Right renal cortex interstitium (tissue), 3 donors: Measurements from ENCODE around the gene FBLL1. TPM values are rescaled to one million over a fixed set of nuclear protein-coding genes. Genes with fewer than 3 reads are reported as not detected.
"Not testable (repeated sequence)": the region's sequence is repeated elsewhere in the genome, so short reads cannot be mapped to it uniquely, and the experiment has no call there.

ENCODE experiments used
- DNase-seq, 3 donors: peaks; one replicate each; pipeline ENCODE4 v3.0.0-alpha.2; 2013; ENCODE audit warnings: low read depth in 3 of 3, low spot score in 2 of 3
- polyA plus RNA-seq, 3 donors: library from polyadenylated mRNA; unstranded; fragments of 120-200 nt; gene quantifications; one replicate each; pipeline ENCODE4 v1.2.1, GENCODE V29; 2013; ENCODE audit not compliant: insufficient read length in 3 of 3

FBLL1 gene
- polyA plus RNA-seq: under 1 TPM; 0.29 to 0.81 (median 0.65) TPM

DNA sequence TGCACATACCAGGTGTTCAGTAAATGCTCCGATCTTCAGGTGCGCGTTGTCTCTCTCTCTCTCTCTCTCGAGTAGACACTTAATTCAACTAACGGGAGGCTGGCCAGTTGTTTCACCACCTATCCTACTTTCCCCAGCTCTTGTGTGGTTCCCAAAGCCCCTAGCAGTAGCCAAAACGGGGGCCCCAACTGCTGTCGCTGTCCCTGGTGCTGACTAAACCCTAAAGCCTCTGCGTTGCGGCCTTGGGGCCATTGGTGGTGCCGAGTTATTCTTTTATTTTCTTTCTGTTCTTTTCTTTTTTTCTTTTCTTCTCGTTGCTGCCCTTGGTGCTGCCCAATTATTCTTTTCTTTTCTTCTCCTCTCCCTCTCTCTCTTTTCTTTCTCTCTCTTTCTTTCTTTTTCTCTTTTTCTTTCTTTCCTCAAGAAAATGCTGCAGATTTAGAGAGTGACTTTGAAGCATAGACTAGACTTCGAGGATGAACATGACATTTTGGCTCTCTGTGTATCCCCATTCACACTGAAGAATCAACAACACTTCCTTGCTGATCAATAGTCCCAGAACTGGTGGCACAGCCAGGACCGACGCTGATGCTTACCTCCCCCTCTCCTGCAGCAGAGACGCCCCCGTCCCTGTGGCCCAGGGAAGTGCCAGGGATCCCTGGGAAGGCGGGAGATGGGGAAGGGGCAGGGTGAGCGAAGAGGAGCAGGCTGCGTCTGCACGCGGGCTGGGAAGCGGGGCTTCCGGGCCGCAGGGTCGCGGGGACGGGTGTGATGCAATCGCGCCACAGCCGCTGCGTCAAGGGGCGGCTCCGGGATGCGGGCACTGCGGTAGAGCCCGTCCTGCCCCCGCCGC, at the start of gene FBLL1:
FBLL1 (plus strand) TSS at position 785 of the 853 bp plus-strand sequence. CDS start 200 bp downstream, outside the sequence.
- DNase-seq: peak in 2 of 3 donors; percentile 45 to 54

DNA sequence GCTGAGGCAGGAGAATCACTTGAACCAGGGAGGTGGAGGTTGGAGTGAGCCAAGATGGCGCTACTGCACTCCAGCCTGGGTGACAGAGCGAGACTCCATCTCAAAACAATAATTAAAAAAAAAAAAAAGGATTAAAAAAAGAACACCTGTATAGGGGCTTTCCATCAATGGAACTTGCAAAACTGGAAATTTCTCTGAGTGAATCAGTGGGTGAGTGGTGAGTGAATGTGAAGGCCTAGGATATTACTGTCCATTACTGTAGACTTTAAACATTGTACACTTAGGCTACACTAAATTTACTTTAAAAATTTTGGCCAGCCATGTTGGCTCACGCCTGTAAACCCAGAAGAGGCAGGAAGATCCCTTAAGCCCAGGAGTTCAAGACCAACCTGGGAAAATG, 48.5 kb upstream of the FBLL1 start:
- DNase-seq: no peak

DNA sequence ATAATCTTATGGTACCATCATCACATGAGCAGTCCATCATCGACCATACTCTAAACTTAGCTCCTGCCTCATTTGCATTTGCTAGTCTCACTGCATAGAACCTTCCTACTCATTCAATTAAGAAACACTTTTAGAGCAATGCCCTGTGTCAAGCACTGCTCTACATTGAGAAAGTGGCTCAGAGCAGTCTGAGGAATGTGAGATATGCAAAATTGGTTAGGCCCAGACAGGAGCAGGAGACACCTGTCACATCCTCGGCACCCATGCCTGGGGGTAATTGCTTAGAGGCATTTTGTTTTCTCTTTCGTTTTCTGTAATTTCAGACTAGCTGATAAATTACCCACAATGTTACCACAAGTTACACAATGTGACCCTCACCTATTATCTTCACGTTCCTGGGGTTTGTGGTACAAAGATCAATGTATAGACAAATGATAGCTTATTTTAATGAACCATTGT, 47.7 kb upstream of the FBLL1 start:
- DNase-seq: no peak

DNA sequence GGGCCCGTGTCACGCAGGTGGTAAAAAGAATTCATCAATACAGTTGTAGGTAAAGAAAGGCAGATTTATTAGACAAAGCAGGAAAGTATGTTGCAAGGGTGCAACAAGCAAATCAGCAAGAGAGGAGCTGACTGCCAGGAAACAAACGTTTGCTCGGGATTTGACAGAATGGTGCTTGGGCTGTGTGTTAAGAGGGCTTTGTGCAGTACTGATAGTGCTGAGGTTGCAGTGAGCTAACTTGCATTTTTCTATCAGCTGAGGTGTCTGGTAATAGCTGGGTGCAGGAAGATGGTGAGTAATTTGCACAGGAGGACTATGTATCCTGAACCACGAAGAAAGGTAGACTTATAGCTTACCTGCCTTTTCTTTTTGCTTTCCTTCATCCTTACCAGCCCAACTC, 46.7 kb upstream of the FBLL1 start:
- no peak for DNase-seq

DNA sequence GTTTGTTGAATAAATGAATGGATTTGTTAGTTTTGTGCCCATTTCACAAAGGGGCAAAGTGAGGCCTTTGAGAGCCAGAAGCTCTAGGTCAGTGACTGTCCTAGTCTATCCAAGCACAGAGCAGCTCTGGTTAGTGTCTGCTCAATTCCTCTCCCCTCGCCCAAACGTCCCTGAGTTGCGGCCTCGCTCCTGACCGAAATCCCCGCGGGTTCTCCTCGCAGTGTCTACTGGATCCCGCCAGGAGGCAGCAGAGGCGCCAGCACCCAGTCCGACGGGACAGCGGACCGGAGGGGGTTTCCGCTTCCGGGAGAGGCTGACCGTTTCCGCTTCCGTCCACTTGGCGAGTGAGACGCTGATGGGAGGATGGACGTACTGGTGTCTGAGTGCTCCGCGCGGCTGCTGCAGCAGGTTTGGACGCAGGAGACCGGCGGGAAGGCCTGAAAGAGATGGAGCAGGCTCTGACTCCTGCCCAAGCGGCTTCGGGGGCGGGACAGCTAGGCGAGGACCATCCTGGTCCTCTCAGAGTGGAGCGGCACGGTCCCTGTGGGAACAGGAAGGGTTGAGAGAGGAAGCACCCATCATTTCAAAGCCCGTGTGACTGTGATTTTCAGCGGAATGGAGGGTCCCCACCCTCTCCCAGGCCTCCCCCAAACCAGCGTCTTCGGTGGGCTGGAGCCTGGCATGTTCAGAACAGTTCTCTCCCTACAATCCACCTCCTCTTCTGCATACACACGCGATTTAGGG, 42.8 kb upstream of the FBLL1 start, which contains the start of gene RARS1:
RARS1 (plus strand) TSS at position 336 of the 744 bp plus-strand sequence; CDS start at position 364, 28 bp downstream.
- DNase-seq: peak; percentile 78 to 92 (median 80)

DNA sequence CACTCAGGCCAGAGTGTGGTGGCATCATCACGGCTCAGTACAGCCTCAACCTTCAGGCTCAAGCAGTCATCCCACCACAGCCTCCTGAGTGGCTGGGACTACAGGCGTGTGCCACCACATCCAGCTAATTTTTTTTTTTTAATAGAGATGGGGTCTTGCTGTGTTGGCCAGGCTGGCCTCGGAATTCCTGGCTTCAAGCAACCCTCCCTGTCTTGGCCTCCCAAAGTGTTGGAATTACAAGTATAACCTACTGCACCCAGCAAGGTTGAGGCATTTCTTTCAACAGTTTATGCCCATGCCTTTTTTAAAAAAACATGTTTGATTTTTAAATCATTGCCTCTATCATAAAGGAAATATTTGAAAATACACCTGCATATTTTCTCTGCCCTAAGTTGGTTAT, 40.0 kb upstream of the FBLL1 start:
- DNase-seq: no peak

DNA sequence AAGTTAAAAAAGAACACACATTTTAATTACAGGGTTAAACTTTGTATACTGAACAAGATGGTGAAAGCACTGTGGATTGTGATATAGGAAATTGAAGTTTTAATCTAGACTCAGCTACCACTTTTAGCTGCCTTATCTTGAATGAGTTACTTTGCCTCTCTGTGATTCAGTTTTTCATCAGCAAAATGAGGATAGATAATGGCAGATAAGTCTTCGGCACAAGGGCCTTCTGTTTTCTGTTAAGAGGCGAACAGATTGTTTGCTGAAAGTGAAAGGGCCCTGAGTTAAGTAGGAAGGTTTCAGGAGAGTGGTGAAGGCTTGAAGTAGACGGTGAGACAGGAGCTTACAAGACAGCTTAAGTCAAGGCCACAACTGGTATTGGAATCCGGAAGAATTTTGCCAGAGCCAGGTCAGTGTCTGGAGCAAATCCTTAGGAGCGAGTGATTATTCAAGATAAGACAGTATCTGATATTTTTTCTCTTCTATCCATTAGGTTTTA, 35.0 kb upstream of the FBLL1 start:
- DNase-seq: no peak

DNA sequence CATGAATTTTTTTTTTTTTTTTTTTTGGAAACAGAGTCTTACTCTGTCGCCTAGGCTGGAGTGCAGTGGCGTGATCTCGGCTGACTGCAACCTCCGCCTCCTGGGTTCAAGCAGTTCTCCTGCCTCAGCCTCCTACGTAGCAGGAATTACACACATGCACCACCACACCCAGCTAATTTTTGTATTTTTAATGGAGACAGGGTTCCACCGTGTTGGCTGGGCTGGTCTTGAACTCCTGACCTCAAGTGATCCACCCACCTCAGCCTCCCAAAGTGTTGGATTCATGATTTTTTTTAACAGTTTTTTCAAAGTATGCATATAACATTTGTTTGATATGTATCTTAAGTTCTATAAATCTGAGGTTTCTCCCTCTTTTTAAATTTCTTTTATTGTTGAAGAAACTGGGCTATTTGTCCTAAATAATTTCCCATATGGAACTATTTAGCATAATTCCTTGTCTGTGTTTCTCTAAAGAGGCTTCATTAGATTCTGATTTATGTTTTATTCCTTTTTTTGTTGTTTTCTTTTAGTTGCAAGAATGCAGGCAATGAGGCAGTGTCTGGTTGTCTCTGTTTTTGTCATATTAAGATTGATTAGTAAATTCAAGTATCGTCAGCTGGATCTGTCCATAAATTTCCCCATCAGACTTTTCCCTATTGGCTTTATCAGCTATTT, 26.4 kb upstream of the FBLL1 start:
- no peak for DNase-seq

DNA sequence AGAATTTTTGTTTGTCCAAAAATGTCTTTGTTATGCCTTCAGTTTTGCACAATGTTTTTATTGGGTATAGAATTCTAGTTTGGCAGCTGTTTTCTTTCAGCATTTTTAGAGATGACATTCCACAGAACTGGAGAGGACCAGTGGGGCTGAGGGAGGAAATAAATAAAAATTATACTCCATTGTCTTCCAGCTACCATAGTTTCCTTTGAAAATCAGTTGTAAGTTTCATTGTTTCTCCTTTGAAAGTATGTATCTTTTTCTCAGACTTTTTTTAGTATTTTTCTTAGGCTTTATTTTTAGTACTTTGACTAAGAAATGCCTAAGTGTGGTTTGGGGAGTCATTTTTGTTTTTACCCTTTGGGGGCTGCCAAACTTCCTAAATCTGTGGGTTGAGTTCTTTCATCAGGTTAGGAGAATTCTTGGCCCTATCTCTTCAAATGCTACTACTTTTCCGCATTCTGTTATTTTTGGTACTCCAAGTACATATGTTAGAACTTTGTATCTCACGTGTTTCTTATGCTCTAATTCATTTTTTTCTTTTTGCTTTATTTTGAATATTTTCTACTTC, 15.2 kb upstream of the FBLL1 start:
- DNase-seq: no peak

DNA sequence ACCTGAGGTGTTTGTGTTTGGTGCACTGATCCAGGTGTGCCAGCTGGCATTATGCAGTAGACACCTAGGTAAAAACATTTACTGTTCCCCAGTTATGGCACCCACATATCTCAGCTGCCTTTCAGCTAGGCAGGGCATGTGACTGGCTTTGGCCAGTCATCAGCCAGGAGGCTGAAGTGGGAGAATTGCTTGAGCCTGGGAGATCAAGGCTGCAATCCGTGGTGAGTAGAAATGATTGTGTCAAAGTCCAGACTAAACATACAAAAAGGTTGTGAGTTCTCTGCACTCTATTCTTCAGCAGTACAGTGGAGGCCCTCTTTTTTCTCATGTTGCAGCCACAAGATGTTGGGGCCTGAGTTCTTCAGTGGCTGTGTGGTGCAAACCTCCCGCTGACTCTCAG, 3.2 kb upstream of the FBLL1 start:
- no peak for DNase-seq

DNA sequence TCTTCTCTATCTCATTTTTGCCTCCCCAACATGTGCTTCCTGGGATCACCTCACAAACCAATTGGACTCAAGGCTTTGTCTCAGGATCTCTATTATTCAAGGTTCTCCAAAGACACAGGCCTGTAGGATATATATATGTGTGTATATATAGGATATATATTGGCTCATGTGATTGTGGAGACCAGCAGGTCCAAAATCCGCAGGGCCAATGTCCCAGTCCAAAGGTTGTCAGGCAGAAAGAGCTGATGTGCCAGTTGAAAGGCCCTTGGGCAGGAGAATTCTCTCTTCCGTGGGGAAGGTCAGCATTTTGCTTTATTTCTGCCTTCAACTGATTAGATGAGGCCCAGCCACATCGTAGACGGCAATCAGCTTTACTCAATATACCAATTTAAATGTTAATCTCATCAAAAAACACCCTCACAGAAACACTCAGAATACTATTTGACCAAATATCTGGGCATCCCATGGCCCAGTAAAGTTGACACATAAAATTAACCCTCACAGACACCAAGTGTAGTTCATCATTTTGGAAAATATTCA, 1.3 kb upstream of the FBLL1 start:
- no peak for DNase-seq

DNA sequence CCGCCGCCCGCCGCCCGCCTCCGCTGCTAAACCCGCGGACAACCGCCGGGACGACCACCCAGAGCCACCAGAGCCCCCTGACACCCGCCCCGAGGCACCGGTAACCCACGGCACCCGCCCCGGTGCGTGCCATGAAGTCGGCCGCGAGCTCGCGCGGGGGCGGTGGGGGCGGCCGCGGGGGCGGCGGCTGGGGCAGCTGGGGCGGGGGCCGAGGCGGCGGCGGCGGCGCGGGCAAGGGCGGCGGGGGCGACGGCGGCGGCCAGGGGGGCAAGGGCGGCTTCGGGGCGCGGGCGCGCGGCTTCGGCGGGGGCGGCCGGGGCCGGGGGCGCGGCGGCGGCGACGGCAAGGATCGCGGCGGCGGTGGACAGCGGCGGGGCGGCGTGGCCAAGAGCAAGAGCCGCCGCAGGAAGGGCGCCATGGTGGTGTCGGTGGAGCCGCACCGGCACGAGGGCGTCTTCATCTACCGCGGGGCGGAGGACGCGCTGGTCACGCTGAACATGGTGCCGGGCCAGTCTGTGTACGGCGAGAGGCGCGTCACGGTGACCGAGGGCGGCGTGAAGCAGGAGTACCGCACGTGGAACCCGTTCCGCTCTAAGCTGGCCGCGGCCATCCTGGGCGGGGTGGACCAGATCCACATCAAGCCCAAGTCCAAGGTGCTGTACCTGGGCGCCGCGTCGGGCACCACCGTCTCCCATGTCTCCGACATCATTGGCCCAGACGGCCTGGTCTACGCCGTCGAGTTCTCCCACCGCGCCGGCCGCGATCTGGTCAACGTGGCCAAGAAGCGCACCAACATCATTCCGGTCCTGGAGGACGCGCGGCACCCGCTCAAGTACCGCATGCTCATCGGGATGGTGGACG, 499 bp downstream of the FBLL1 start:
- DNase-seq: no peak

DNA sequence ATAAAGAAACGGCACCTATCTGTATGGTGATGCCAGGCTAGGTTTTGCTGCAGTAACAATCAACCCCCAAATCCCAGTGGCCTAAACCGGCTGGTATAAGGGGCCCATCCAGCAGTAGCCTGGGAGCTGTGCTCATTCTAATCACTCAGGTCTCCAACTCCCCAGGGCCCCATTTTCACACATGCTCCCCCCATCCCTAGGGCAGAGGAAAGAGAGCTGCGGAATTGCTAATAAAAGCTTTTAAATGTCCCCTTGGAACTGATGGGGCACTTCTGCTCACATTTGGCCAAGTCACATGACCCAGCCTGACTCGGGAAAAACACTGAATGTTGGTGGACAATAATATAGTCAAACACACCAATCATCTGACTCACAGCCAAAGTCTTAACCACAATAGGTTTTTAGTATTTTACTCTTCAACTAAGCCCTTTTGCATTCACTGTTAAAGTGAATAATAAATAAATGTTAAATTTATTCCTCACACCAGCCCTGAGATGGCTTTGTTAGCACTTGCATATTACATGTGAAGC, 1.6 kb downstream of the FBLL1 start:
- DNase-seq: no peak

DNA sequence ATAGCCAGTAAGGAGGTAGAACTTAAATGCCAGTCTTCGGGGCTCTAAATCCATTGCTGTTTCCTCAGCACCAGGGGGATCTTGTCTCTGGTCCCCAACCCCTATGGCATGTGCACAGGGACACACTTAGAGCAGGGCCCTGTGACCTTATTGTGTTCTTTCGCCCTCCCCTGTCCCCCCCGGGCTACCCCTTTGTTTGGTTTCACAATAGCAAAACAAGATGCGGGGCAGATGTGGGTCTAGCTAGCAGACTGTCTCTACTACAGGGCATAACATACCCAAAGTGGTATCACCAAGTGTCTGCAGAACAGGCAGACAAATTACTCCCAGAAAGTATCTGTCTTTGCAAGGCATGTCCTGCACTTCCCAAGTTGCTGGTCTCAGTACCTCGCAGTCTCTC, 2.1 kb downstream of the FBLL1 start:
- DNase-seq: no peak

DNA sequence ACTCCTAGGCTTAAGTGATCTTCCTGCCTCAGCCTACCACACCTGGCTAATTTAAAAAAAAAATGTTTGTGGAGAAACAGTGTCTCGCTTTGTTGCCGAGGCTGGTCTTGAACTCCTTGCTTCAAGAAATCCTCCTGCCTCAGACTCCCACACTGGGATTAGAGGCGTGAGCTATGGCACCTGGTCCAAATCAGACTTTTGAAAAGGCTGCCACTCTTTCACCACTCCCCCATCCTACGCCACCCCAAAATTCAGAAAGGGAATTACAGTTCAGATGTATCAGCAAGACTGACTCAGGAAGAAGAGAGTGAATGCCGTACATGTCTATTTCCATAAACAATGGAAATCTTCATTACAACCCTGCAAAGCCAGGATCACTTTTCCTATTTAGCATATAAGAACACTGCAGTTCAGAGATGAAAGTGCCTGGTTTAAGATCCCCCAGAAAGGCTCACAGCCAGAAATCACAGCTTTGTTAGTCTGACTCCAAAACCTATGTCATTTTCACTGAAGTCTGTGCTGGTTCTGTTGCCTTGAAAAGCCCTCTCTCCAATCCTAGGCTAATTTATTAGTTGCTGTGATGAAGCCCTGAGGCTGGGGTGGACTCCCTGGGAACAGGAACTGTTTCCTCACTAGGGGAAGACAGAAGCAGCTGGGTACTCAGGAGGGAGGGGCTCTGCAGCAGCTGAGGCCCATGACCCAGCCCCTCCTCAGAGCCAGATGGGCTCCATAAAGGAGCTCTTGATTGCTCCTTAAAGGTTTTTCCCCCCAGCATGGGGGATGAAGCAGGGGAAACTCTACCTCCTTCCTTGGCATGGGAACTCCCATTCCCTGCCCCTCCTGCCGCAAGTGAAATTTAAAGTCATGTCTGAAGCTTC, 3.1 kb downstream of the FBLL1 start:
- no peak for DNase-seq

DNA sequence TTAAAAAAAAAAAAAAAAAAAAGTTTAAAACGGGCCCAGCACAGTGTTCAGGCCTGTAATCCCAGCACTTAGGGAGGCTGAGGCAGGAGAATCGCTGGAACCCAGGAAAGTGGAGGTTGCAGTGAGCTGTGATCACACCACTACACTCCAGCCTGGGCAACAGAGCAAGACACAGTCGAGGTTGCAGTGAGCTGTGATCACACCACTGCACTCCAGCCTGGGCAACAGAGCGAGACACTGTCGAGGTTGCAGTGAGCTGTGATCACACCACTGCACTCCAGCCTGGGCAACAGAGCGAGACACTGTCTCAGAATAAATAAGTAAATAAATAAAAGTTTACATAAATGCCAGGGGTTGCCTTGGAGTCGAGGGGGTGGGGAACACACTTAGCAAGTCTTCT, 5.2 kb downstream of the FBLL1 start:
- not testable (repeated sequence) for DNase-seq

DNA sequence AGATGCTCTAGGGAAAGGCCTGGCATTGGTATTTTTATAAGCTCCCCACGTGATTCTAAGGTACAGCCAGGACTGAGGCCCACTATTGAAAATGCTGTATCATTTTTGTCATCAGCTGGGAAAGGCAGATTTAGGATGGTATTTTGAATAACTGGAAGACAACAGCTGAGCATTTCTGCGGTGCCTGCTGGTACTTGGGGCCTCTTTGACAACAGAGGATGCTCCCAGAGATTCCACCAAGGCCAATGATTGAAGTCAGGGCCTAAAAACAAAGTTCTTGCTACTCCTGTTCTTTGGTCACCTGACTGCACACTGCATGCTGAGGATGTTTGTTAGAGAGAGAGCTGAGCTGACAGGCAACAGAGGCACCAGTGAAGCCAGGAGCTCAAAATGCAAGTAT, 8.1 kb downstream of the FBLL1 start:
- no peak for DNase-seq

DNA sequence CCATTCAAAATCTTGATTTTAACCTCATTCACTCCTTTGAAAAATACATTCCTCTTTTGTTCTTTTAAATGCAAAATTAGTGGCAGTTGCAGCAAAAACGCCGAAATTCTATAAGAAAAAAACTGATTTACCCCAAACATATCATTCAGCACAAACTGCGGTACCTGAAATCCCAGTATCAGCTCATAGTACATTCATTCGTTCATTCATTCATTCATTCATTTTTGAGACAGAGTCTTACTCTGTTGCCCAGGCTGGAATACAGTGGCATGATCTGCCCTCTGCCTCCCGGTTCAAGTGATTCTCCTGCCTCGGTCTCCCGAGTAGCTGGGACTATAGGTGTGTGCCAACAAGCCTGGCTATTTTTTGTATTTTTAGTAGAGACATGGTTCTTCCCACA, 20.4 kb downstream of the FBLL1 start:
- no peak for DNase-seq
